Measurements from ENCODE around the gene ZFR.

The ZFR gene

DNA sequence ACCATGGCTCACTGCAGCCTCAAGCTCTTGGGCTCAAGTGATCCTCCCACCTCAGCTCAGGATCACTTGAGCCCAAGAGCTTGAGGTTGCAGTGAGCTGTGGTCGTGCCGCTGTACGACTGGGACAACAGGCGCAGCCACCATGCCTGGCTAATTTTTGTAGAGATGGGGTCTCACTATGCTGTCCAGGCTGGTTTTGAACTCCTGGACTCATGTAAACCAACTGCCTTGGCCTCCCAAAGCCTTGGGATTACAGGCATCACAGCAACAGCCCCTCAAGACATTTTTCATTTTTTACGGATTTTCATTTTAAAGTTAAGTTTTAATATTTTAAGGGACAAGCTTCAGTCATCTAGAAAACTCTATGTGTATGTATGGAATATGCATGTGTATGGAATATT, 78.9 kb downstream of the ZFR start:
- Histone ChIP-seq H3K4me3 (ENCODE audit: low read depth in 1 of 2, low read length in 1 of 2) (no peak overlapping the region), H3K27ac (no peak overlapping the region), H3K9me3 (no peaks in the 10 kb centered on the region), H3K4me1 (ENCODE audit: control insufficient read depth in 1 of 2, insufficient read depth in 1 of 2, low read depth in 1 of 2, low read length in 1 of 2) (no peaks in the 10 kb centered on the region), H3K27me3 (no peaks in the 10 kb centered on the region), H3K36me3 (peaks cover 60% of the 10 kb centered on the region)
- TF ChIP-seq, protein P1, sequence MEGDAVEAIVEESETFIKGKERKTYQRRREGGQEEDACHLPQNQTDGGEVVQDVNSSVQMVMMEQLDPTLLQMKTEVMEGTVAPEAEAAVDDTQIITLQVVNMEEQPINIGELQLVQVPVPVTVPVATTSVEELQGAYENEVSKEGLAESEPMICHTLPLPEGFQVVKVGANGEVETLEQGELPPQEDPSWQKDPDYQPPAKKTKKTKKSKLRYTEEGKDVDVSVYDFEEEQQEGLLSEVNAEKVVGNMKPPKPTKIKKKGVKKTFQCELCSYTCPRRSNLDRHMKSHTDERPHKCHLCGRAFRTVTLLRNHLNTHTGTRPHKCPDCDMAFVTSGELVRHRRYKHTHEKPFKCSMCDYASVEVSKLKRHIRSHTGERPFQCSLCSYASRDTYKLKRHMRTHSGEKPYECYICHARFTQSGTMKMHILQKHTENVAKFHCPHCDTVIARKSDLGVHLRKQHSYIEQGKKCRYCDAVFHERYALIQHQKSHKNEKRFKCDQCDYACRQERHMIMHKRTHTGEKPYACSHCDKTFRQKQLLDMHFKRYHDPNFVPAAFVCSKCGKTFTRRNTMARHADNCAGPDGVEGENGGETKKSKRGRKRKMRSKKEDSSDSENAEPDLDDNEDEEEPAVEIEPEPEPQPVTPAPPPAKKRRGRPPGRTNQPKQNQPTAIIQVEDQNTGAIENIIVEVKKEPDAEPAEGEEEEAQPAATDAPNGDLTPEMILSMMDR (IDR thresholded peaks at IDR 0.05): no peak

DNA sequence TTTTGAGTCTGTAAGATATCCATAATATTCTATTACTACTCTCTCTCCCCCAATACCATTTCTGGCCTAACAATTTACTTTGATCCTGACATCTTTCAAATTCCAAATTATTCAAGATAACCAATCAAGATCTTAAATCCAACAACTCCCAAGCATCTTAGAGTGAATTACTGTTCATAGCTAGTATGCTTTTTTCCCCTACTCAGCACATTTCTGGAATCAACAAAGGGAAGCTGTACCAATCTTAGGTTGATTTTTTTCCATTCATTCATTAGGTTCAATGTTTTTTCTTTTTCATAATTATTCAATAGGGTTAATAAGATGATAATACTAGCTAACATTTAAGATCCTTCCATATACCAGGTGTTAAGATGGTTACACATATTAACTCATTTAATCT, 81.5 kb downstream of the ZFR start:
- Histone ChIP-seq H3K4me1 (ENCODE audit: control insufficient read depth in 1 of 2, insufficient read depth in 1 of 2, low read depth in 1 of 2, low read length in 1 of 2) (no peaks in the 10 kb centered on the region), H3K4me3 (ENCODE audit: low read depth in 1 of 2, low read length in 1 of 2) (no peak overlapping the region), H3K27ac (no peak overlapping the region), H3K9me3 (no peaks in the 10 kb centered on the region), H3K27me3 (no peaks in the 10 kb centered on the region), H3K36me3 (peaks cover 60% of the 10 kb centered on the region)
- TF ChIP-seq, protein P1 (IDR thresholded peaks at IDR 0.05): no peak

DNA sequence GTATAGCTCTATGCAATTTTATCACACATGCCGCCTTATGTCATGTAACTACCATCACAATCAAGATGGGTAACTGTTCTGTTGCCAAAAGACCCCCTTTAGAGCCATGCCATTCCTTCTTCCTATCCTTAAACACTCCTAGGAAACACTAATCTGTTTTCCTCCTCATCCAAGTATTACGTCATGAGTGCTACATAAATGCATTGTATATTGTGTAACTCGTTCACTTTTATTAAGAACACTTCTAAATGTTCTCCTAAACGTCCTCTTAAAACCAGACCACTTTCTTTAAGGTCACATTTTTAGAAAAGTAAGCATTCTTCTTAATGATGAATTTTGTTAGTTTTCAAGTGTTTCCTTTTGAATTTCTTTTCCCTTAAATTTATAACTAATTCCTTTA, 82.0 kb downstream of the ZFR start:
- H3K9me3 ChIP-seq: no peaks in the 10 kb centered on the region
- H3K27me3 ChIP-seq: no peaks in the 10 kb centered on the region
- peaks cover 63% of the 10 kb centered on the region for H3K36me3 ChIP-seq
- no peak overlapping the region for H3K27ac ChIP-seq
- TF ChIP-seq, protein P1 (IDR thresholded peaks at IDR 0.05): no peak
- H3K4me3 ChIP-seq (ENCODE audit: low read depth in 1 of 2, low read length in 1 of 2): no peak overlapping the region
- H3K4me1 ChIP-seq (ENCODE audit: control insufficient read depth in 1 of 2, insufficient read depth in 1 of 2, low read depth in 1 of 2, low read length in 1 of 2): no peaks in the 10 kb centered on the region

DNA sequence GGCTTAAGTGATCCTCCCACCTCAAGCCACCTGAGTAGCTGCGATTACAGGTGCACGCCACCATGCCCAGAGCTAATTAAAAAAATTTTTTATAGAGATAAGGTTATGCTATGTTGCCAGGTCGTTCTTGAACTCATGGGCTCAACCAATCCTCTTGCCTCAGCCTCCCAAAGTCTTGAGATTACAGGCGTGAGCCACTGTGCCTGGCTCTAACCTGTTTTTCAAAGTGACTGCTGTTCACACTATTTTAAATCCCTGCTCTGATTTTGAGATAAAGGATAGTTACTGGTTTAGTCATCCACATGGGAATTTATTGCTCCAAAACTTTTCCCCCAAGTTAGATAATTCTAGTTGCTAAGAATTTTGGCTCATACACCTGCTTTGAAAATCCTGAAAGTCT, 83.6 kb downstream of the ZFR start:
- Histone ChIP-seq H3K9me3 (no peaks in the 10 kb centered on the region), H3K27me3 (no peaks in the 10 kb centered on the region), H3K4me1 (ENCODE audit: control insufficient read depth in 1 of 2, insufficient read depth in 1 of 2, low read depth in 1 of 2, low read length in 1 of 2) (no peaks in the 10 kb centered on the region), H3K36me3 (peaks cover 66% of the 10 kb centered on the region), H3K27ac (no peak overlapping the region), H3K4me3 (ENCODE audit: low read depth in 1 of 2, low read length in 1 of 2) (no peak overlapping the region)
- TF ChIP-seq, protein P1 (IDR thresholded peaks at IDR 0.05): no peak

DNA sequence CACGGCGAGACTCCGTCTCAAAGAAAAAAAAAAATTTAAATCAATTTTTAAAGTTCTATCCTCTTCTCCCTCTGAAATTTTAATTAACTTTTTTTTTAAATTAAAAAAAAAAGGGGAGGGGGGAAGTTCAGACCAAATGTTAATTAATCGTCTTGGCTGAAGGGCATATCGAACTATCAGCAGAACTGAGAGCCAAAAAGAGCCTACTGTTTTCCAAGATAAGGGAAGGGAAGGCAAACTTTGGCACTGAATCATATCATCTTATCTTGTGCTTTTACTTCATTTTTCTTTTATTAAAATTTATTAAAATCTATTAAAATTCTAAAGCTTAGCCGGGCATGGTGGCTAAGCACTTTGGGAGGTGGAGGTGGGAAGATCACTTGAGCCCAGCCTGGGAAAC, 85.9 kb downstream of the ZFR start:
- TF ChIP-seq, protein P1 (IDR thresholded peaks at IDR 0.05): no peak
- H3K36me3 ChIP-seq: peaks cover 79% of the 10 kb centered on the region
- no peaks in the 10 kb centered on the region for H3K9me3 ChIP-seq
- no peak overlapping the region for H3K27ac ChIP-seq
- H3K4me3 ChIP-seq (ENCODE audit: low read depth in 1 of 2, low read length in 1 of 2): no peak overlapping the region
- no peaks in the 10 kb centered on the region for H3K27me3 ChIP-seq
- H3K4me1 ChIP-seq (ENCODE audit: control insufficient read depth in 1 of 2, insufficient read depth in 1 of 2, low read depth in 1 of 2, low read length in 1 of 2): no peaks in the 10 kb centered on the region

DNA sequence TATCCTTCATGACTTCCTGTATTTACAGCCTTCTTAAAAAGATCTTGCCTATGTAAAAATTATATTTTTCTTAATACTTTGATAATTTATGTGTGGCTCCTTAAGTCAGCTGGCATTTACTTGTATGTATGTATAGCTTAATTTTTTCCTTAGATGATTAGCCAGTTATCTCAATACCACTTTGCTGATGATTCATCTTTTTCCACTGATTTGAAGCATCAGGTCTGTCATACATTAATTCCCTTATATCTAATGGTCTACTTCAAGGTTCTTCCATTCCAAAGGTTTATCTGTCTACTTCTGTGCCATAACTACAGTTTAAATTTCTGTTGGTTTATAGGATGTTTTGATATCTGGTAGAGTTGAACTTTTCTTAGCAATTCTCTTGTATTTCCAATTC, 86.9 kb downstream of the ZFR start:
- TF ChIP-seq, protein P1 (IDR thresholded peaks at IDR 0.05): no peak
- Histone ChIP-seq H3K9me3 (no peaks in the 10 kb centered on the region), H3K27me3 (no peaks in the 10 kb centered on the region), H3K36me3 (peaks cover 77% of the 10 kb centered on the region), H3K4me3 (ENCODE audit: low read depth in 1 of 2, low read length in 1 of 2) (no peak overlapping the region), H3K27ac (no peak overlapping the region), H3K4me1 (ENCODE audit: control insufficient read depth in 1 of 2, insufficient read depth in 1 of 2, low read depth in 1 of 2, low read length in 1 of 2) (no peaks in the 10 kb centered on the region)
